ENCODE results near the gene CDH10.

DNA sequence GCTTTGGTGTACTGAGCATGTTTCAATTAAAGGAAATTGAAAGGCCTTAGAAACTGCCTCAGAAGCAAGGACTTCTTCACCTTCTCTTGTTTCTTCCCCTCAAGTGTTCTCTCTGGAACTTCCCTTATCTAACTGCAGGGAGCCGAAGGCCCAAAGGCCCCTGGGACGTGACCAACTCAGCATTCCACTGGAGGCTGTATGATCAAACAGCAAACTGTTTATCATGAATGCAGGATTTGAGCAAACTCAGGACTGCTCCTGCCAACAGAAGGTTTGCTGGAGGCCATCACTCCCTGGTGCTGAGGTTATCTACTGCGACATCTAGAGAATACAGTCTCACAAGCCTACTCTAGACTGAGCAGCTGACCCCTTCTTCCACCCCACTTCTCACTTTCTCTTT lies 4.8 kb upstream of the CDH10 start:
- TF ChIP-seq, protein P1, sequence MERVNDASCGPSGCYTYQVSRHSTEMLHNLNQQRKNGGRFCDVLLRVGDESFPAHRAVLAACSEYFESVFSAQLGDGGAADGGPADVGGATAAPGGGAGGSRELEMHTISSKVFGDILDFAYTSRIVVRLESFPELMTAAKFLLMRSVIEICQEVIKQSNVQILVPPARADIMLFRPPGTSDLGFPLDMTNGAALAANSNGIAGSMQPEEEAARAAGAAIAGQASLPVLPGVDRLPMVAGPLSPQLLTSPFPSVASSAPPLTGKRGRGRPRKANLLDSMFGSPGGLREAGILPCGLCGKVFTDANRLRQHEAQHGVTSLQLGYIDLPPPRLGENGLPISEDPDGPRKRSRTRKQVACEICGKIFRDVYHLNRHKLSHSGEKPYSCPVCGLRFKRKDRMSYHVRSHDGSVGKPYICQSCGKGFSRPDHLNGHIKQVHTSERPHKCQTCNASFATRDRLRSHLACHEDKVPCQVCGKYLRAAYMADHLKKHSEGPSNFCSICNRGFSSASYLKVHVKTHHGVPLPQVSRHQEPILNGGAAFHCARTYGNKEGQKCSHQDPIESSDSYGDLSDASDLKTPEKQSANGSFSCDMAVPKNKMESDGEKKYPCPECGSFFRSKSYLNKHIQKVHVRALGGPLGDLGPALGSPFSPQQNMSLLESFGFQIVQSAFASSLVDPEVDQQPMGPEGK (CRISPR knock-in tag; IDR thresholded peaks at IDR 0.05; ENCODE audit: borderline replicate concordance) = no peak
- TF ChIP-seq ARNTL (CRISPR knock-in tag; IDR thresholded peaks at IDR 0.05; ENCODE audit: borderline replicate concordance, low read depth) = no peak
- no peak for TF ChIP-seq ZFP30 (CRISPR knock-in tag; IDR thresholded peaks at IDR 0.05)
